Hepatocyte (in vitro differentiated cells): ENCODE measurements around the gene BCAS3. TPM values are rescaled to one million over a fixed set of nuclear protein-coding genes. Genes with fewer than 3 reads are reported as not detected.

Experiments used
- DNase-seq: peaks from one replicate; pipeline ENCODE4 v3.0.0-alpha.2; 2016; ENCODE audit warnings: low spot score
- H2AFZ ChIP-seq: fragments of 200-600 bp; sonication (generic); 2 replicates; pipeline ENCODE4 v1.6.0; 2016; ENCODE audit warnings: antibody characterized with exemption, mild to moderate bottlenecking
- H3K27ac ChIP-seq: fragments of 200-600 bp; sonication (generic); 2 replicates; pipeline ENCODE4 v1.5.1; 2016; ENCODE audit warnings: mild to moderate bottlenecking
- H3K27me3 ChIP-seq: fragments of 200-600 bp; sonication (generic); 2 replicates; pipeline ENCODE4 v1.6.1; 2016
- H3K36me3 ChIP-seq: fragments of 200-600 bp; sonication (generic); replicated peaks from 2 replicates; pipeline ENCODE4 v1.5.1; 2016; ENCODE audit warnings: low read depth; ENCODE audit not compliant: insufficient read depth
- H3K4me1 ChIP-seq: fragments of 200-600 bp; sonication (generic); 2 replicates; pipeline ENCODE4 v1.5.1; 2016; ENCODE audit warnings: mild to moderate bottlenecking, moderate library complexity; ENCODE audit not compliant: insufficient read depth
- H3K4me2 ChIP-seq: fragments of 200-600 bp; sonication (generic); 2 replicates; pipeline ENCODE4 v1.6.0; 2016
- H3K4me3 ChIP-seq: fragments of 200-600 bp; sonication (generic); 2 replicates; pipeline ENCODE4 v1.5.1; 2016; ENCODE audit warnings: mild to moderate bottlenecking
- H3K79me2 ChIP-seq: fragments of 200-600 bp; sonication (generic); 2 replicates; pipeline ENCODE4 v1.6.0; 2017; ENCODE audit warnings: mild to moderate bottlenecking
- H3K9me2 ChIP-seq: fragments of 200-600 bp; sonication (generic); replicated peaks from 2 replicates; pipeline ENCODE4 v1.6.0; 2017; ENCODE audit warnings: mild to moderate bottlenecking; ENCODE audit not compliant: insufficient read depth
- H3K9me3 ChIP-seq: fragments of 200-600 bp; sonication (generic); 2 replicates; pipeline ENCODE4 v1.5.1; 2016; ENCODE audit warnings: low read depth, mild to moderate bottlenecking
- H4K20me1 ChIP-seq: fragments of 200-600 bp; sonication (generic); 2 replicates; pipeline ENCODE4 v1.6.0; 2016; ENCODE audit warnings: mild to moderate bottlenecking; ENCODE audit not compliant: insufficient read depth, poor library complexity, severe bottlenecking
- CTCF ChIP-seq: fragments of 200-600 bp; sonication (generic); IDR thresholded peaks from 2 replicates; pipeline ENCODE4 v1.5.1; 2016; ENCODE audit warnings: antibody characterized with exemption, mild to moderate bottlenecking; ENCODE audit not compliant: poor library complexity
- EZH2 ChIP-seq: fragments of 200-600 bp; sonication (generic); IDR thresholded peaks from 2 replicates; pipeline ENCODE4 v1.6.1; 2016; ENCODE audit warnings: antibody characterized with exemption, mild to moderate bottlenecking, borderline replicate concordance
- EZH2phosphoT487 ChIP-seq: fragments of 200-600 bp; sonication (generic); IDR thresholded peaks from one replicate; pipeline ENCODE4 v1.6.1; 2018; ENCODE audit warnings: antibody characterized with exemption, mild to moderate bottlenecking, low read depth, moderate library complexity; ENCODE audit not compliant: unreplicated experiment, severe bottlenecking
- WGBS: methylation state at CpG from one replicate; pipeline ENCODE4 v1.1.6; 2016; ENCODE audit warnings: low lambda C conversion rate; ENCODE audit errors: missing lambda C conversion rate; 5-methylcytosine and 5-hydroxymethylcytosine counted together
- polyA plus RNA-seq: library from polyadenylated mRNA; unstranded; fragments of >200 nt; fragmentation: Nextera tagmentation; extraction: Ambion mirVana; gene quantifications from 2 replicates; pipeline ENCODE4 v1.2.1, GENCODE V29; 2016
- total RNA-seq: library from RNA; depleted of rRNA; stranded (reverse); fragments of >200 nt; gene quantifications from 2 replicates; pipeline ENCODE4 v1.2.3, GENCODE V29; 2014

BCAS3 gene
- total and polyA plus RNA-seq, 2 experiments from 2014 or later = 16.5 to 58.8 TPM

- peak overlapping the region; percentile 29 for H3K4me2 ChIP-seq
- 89% methylated on average over 2 of the region's 2 CpGs for WGBS
- H3K4me1 ChIP-seq = no peaks in the 10 kb centered on the region
- H3K27ac ChIP-seq = no peak overlapping the region
- no peaks in the 10 kb centered on the region for H3K9me2 ChIP-seq
- TF ChIP-seq EZH2phosphoT487 = no peak
- TF ChIP-seq EZH2 = no peak
- TF ChIP-seq CTCF = no peak
- H3K4me3 ChIP-seq = no peak overlapping the region
- H2AFZ ChIP-seq = no peak overlapping the region
- no peaks in the 10 kb centered on the region for H3K36me3 ChIP-seq
- DNase-seq = no peak
- no peaks in the 10 kb centered on the region for H3K27me3 ChIP-seq
- H4K20me1 ChIP-seq = no peaks in the 10 kb centered on the region
- no peaks in the 10 kb centered on the region for H3K9me3 ChIP-seq
- no peaks in the 10 kb centered on the region for H3K79me2 ChIP-seq
These were observed 224.2 kb downstream of the BCAS3 start for GRCh38 chr17:60901806-60902205.

DNA sequence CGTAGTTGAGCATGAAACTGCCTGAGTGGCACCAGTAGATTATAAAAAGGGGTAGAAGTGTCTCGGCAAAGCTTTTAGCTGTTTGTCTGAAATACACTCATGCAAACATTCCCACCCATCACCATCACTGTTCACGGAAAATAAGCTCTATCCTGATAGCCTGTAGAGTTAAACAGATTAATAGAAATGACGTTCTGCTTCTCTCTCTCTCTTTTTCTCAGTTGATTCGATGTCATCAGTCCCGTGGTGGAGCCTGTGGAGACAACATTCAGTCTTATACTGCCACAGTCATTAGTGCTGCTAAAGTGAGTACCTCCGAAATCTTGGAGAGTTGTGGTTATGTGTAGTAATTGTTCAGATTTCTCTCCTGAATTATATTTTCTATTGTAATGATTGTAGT, 224.7 kb downstream of the BCAS3 start:
- TF ChIP-seq EZH2 (no peak), EZH2phosphoT487 (no peak)
- Histone ChIP-seq H4K20me1 (no peaks in the 10 kb centered on the region), H3K4me3 (no peak overlapping the region), H3K4me1 (no peaks in the 10 kb centered on the region), H3K4me2 (peak overlapping the region; percentile 29), H3K36me3 (no peaks in the 10 kb centered on the region), H3K27ac (peak overlapping the region; percentile 29), H3K79me2 (no peaks in the 10 kb centered on the region), H3K9me2 (no peaks in the 10 kb centered on the region), H3K9me3 (no peaks in the 10 kb centered on the region), H2AFZ (no peak overlapping the region), H3K27me3 (no peaks in the 10 kb centered on the region)
- DNase-seq = no peak
- WGBS = 49% methylated on average over 7 of the region's 7 CpGs

GRCh38 chr17:60904582-60904981, 226.9 kb downstream of the BCAS3 start:
- no peak overlapping the region for H3K4me2 ChIP-seq
- H3K27me3 ChIP-seq = no peaks in the 10 kb centered on the region
- no peaks in the 10 kb centered on the region for H4K20me1 ChIP-seq
- no peak overlapping the region for H3K4me3 ChIP-seq
- H3K9me3 ChIP-seq = no peaks in the 10 kb centered on the region
- no peak overlapping the region for H3K27ac ChIP-seq
- H3K4me1 ChIP-seq = no peaks in the 10 kb centered on the region
- WGBS = 98% methylated on average over 2 of the region's 2 CpGs
- TF ChIP-seq EZH2 = no peak
- no peak for TF ChIP-seq EZH2phosphoT487
- no peak for TF ChIP-seq CTCF
- H3K9me2 ChIP-seq = no peaks in the 10 kb centered on the region
- H3K36me3 ChIP-seq = no peaks in the 10 kb centered on the region
- no peak overlapping the region for H2AFZ ChIP-seq
- no peak for DNase-seq
- no peaks in the 10 kb centered on the region for H3K79me2 ChIP-seq

DNA sequence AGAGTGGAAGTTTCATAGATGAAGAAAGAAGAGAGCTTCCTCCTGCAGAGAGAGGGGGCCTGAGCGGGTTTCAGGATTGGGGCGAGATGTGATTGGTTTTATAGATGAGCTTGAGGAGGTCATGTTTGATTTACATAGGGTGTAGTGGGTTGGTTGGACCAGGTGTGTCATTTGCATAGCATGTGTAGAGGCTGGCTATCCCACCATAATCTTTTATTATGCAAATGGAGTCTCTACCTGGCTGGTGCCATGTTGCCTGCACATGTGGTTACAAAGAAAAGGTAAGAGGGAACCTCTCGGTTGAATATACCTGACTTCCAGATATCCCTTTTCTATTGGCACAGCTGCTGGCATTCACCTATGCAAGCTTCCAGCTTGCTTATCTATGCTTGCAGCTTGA, 228.1 kb downstream of the BCAS3 start:
- Histone ChIP-seq H3K9me3 (no peaks in the 10 kb centered on the region), H3K79me2 (no peaks in the 10 kb centered on the region), H3K4me1 (no peaks in the 10 kb centered on the region), H3K9me2 (no peaks in the 10 kb centered on the region), H3K27ac (no peak overlapping the region), H3K4me3 (no peak overlapping the region), H4K20me1 (no peaks in the 10 kb centered on the region), H2AFZ (no peak overlapping the region), H3K27me3 (no peaks in the 10 kb centered on the region), H3K4me2 (no peak overlapping the region), H3K36me3 (no peaks in the 10 kb centered on the region)
- WGBS = 96% methylated on average over 3 of the region's 3 CpGs
- DNase-seq = no peak
- TF ChIP-seq CTCF = no peak
- TF ChIP-seq EZH2phosphoT487 = no peak
- no peak for TF ChIP-seq EZH2
